NCI-H1436 treated with DMSO at 0.1 percent for 48 hours (cell line): ENCODE measurements around the gene MICALL2.

Experiments used
- DNase-seq: peaks from one replicate; lab custom pipeline; 2025; lab: John Stamatoyannopoulos, UW

Gene MICALL2

GRCh38 chr7:1493129-1493528, 33.9 kb upstream of the MICALL2 start:
- DNase-seq = no peak

DNA sequence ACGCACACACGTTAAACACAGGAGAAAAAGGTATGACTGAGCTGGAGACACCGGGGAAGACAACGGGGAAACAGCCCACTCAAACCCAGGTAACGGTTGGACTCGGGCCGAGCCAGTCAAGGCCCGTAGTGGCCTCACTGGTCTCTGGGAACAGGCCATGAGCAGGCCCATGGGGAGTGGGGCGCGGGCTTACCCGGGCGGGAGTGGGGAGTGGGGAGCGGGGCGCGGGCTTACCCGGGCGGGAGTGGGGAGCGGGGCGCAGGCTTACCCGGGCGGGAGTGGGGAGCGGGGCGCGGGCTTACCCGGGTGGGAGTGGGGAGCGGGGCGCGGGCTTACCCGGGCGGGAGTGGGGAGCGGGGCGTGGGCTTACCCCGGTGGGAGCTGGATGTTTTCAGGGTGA, 33.4 kb upstream of the MICALL2 start:
- DNase-seq = no peak

- DNase-seq = no peak
Observed at GRCh38 chr7:1492221-1492620, 33.0 kb upstream of the MICALL2 start.

DNA sequence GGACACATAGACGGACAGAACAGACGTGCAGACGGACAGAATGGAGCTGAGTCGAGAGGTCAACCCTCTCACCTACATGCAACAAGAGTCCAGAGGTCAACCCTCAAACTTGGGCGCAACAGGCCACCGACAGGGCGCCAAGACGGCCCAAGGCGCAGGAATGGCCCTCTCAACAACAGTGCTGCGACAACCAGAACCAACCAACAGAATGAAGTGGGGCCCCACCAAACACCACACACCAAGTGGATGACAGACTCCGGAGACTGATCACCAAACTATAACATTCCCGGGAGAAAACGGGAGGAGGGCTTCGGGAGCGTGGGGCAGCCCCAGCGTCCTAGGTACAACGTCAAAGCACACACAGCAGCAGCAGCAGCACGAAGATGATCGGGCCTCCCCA, 31.6 kb upstream of the MICALL2 start:
- no peak for DNase-seq

DNA sequence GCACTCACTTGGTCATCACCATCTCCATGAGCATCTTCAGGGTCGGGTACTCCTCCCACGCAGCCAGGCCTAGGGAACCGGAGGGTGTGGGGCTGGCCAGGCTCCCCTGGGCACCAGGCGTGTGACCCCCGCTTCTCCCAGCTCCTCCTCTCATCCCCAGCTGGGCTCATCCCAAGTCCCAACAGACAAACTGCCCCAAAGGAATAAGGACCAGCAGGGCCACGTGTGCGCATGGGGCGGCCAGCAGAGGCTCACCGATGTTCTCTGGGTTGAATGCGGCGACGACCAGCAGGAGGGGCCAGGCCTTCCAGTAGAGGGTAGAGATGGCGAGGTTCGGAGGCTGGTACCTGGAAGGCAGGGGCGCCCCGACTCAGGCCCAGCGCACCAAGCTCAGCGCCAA, 30.1 kb upstream of the MICALL2 start:
- no peak for DNase-seq

DNA sequence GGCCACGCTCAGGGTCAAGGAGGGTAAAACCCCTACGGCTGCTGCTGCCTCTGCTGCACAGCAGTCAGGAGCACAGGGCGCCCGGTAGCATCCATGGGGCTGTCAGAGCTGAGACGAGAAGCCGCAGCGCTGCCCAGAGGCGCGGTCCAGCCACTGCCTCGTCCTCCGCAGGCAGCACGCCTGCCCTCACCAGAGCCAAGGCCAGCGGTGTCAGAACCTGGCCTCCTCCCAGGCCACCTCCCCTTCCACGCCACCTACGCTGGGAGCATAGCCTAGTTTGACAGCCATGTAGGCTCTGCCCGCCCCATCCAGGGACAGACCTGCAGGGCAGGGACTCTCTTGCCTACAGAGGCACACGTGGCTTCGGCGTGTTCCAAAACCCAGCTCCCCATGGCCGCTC, 28.7 kb upstream of the MICALL2 start:
- no peak for DNase-seq

- DNase-seq = no peak
Observed at GRCh38 chr7:1487466-1487865, 28.2 kb upstream of the MICALL2 start.

- DNase-seq = no peak
Observed at GRCh38 chr7:1486571-1486970, 27.3 kb upstream of the MICALL2 start.

- DNase-seq = no peak
Observed at GRCh38 chr7:1485156-1485555, 25.9 kb upstream of the MICALL2 start.

- DNase-seq = no peak
Observed at GRCh38 chr7:1484569-1484968, 25.3 kb upstream of the MICALL2 start.

DNA sequence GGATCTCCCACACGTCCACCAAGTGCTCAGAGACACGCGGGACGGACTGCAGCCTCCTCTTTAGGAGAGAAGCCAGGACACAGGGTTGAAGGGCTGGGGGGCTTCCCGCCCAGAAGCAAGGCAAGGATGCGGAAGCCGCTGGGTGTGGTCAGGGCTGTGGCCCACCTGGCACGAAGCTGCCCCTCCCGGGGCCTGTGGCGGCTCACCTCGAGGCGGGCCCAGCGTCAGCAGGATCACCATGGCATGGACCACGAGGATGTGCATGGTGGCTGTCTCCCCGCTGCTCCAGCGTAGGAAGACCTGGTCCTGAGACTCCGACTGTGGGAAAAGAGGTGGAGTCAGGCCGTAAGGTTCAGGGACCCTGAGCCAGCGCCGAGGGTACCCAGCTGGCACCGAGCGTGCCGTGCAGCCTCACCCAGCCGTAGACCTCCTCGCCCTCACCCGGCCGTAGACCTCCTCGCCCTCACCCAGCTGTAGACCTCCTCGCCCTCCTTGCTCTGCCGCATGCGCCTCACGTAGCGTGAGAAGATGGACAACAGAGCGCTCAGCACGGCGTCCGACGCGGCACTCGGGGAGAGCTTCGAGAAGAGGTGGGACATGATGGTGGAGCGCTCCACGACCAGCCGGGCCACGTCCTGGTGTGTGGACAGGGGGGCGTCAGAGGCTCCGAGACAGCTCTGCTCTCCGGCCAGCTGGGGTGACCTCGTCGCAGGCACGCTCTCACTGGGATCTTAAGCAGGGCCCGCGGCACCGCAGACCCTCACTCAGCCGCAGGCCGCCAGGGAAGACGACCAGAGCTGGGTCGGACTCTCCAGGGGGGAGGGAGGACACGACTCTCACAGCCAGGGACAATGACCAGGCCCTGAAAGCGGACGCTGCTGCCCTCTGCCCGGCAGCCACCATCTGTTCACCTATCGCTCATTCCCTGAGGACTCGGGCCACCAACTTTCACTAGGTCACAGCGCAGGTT, 24.6 kb upstream of the MICALL2 start:
- no peak for DNase-seq

GRCh38 chr7:1483079-1483478, 23.8 kb upstream of the MICALL2 start:
- no peak for DNase-seq

- no peak for DNase-seq
Observed at GRCh38 chr7:1481300-1481699, 22.0 kb upstream of the MICALL2 start.

DNA sequence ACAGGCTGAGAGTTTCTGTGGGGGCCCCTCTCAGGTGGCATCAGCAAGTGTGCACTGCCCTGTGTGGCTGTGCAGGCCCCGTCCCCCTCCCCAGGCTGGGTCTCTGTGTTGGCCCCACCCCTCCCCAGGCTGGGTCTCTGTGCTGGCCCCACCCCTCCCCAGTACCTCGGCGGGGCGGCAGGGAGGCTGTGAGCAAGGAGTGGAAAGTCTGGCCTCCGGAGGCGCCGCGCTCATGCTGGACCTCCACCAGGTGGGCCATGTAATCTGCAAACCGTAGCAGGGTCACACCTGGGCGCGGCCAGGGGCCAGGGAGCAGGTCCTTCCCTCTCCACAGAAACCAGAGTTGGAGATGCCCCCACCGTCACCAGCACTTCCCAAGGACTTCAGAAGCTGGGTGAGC, 21.4 kb upstream of the MICALL2 start:
- DNase-seq = no peak

- DNase-seq = no peak
Observed at GRCh38 chr7:1479287-1479686, 20.0 kb upstream of the MICALL2 start.

DNA sequence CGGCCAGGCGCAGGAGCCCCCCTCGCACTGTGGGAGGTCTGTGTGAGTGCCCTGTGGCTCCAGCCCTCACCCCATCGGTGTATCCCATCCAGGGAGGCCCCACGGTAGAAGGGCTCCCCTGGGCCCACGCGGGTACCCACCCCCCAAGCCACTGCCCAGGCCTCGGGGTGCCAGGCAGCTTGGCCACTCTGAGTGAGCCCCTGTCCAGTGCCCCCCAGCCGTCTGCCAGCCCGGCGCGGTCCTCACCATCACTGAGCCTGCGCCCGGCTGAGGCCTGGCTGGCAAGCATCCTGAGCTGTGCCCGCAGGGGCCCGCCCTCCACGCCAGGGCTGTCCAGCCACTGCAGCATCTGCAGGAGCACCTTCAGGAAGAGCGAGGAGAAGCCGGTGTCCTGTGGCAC, 19.2 kb upstream of the MICALL2 start:
- DNase-seq = no peak

- DNase-seq = no peak
Observed at GRCh38 chr7:1476859-1477258, 17.6 kb upstream of the MICALL2 start.

DNA sequence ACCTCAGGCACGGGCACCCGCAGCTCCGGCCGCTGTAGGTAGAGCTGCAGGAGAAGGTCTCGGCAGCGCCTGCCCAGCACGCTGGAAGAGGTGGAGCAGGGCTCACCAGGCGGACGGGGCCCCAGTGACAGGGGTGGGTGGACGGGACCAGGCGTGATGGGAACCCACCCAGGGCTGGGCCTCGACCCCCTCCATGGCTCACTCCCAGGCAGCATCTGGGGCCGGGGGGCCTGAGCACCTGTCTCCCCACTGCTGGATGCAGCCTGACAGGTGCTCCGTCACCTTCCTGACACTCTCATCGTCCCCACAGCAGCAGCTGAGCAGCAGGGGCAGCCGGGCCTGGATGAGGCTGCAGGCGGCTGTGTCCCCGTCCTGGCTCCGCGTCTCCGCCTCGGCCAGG, 16.7 kb upstream of the MICALL2 start:
- no peak for DNase-seq

DNA sequence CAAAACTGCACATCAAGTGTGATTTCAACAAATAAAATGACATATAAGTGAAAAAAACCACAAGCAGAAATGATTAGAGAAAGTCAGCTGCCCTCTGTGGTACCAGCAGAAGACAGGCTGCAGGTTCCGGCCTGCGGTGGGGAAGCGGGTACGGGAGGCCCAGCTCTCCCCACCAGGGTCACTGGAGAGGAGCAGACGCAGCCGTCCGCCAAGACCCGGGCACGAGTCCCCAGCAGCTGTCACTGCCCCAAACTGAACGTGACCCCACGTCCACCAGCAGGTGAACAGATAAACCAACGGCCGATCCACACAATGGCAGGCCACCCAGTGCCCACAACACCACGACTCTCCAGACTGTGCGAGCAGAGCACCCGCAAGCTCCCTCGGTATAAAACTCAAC, 16.1 kb upstream of the MICALL2 start:
- no peak for DNase-seq

- DNase-seq = no peak
Observed at GRCh38 chr7:1474736-1475135, 15.5 kb upstream of the MICALL2 start.

GRCh38 chr7:1473864-1474512, 14.7 kb upstream of the MICALL2 start:
- DNase-seq = peak; percentile 2

GRCh38 chr7:1470901-1471300, 11.6 kb upstream of the MICALL2 start:
- no peak for DNase-seq

GRCh38 chr7:1468643-1469298, 9.5 kb upstream of the MICALL2 start:
- no peak for DNase-seq
